ENCODE data around the gene PAPPA2.

DNA sequence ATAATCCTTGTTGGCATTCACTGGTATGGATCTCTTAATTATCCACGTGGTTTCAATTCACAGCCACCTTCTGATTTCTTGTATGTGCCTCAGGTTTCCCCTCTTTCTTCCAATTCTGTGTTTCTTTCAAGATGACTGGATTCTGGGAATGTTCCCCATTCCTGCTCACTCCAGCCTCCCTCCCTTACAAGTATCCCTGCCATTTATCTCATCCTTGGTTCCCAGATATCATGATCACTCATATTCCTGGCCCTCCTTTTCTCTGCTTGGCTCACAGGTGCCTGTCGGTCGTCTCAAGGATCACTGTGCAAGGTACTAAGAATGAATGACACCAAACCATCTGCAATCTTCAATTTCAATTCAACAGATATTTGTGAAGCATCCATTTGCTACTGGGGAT is 422.4 kb downstream of the PAPPA2 start:
- TF ChIP-seq TCF7L2 (IDR thresholded peaks at IDR 0.05; ENCODE audit: borderline replicate concordance, low read depth, low read length) (no peak), ZBTB48 (tag by site-specific recombination; IDR thresholded peaks at IDR 0.05) (no peak), ZNF629 (tag by site-specific recombination; IDR thresholded peaks at IDR 0.05) (no peak), ZNF510 (tag by site-specific recombination; IDR thresholded peaks at IDR 0.05; ENCODE audit: insufficient replicate concordance) (no peak), ZNF223 (tag by site-specific recombination; IDR thresholded peaks at IDR 0.05) (no peak), ZNF184 (tag by site-specific recombination; IDR thresholded peaks at IDR 0.05) (no peak), ZBTB7A (tag by site-specific recombination; IDR thresholded peaks at IDR 0.05; ENCODE audit: low read depth) (no peak), ZBTB20 (tag by site-specific recombination; IDR thresholded peaks at IDR 0.05) (no peak)
- TF ChIP-seq, protein P1, sequence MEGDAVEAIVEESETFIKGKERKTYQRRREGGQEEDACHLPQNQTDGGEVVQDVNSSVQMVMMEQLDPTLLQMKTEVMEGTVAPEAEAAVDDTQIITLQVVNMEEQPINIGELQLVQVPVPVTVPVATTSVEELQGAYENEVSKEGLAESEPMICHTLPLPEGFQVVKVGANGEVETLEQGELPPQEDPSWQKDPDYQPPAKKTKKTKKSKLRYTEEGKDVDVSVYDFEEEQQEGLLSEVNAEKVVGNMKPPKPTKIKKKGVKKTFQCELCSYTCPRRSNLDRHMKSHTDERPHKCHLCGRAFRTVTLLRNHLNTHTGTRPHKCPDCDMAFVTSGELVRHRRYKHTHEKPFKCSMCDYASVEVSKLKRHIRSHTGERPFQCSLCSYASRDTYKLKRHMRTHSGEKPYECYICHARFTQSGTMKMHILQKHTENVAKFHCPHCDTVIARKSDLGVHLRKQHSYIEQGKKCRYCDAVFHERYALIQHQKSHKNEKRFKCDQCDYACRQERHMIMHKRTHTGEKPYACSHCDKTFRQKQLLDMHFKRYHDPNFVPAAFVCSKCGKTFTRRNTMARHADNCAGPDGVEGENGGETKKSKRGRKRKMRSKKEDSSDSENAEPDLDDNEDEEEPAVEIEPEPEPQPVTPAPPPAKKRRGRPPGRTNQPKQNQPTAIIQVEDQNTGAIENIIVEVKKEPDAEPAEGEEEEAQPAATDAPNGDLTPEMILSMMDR (tag by site-specific recombination; IDR thresholded peaks at IDR 0.05): no peak
- TF ChIP-seq, protein P2, sequence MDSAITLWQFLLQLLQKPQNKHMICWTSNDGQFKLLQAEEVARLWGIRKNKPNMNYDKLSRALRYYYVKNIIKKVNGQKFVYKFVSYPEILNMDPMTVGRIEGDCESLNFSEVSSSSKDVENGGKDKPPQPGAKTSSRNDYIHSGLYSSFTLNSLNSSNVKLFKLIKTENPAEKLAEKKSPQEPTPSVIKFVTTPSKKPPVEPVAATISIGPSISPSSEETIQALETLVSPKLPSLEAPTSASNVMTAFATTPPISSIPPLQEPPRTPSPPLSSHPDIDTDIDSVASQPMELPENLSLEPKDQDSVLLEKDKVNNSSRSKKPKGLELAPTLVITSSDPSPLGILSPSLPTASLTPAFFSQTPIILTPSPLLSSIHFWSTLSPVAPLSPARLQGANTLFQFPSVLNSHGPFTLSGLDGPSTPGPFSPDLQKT (IDR thresholded peaks at IDR 0.05; ENCODE audit: borderline replicate concordance, low read depth, low read length): no peak
- TF ChIP-seq, protein P3, sequence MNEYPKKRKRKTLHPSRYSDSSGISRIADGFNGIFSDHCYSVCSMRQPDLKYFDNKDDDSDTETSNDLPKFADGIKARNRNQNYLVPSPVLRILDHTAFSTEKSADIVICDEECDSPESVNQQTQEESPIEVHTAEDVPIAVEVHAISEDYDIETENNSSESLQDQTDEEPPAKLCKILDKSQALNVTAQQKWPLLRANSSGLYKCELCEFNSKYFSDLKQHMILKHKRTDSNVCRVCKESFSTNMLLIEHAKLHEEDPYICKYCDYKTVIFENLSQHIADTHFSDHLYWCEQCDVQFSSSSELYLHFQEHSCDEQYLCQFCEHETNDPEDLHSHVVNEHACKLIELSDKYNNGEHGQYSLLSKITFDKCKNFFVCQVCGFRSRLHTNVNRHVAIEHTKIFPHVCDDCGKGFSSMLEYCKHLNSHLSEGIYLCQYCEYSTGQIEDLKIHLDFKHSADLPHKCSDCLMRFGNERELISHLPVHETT (tag by site-specific recombination; IDR thresholded peaks at IDR 0.05): no peak
